ENCODE measurements around the gene TFAP2B.

The TFAP2B gene

DNA sequence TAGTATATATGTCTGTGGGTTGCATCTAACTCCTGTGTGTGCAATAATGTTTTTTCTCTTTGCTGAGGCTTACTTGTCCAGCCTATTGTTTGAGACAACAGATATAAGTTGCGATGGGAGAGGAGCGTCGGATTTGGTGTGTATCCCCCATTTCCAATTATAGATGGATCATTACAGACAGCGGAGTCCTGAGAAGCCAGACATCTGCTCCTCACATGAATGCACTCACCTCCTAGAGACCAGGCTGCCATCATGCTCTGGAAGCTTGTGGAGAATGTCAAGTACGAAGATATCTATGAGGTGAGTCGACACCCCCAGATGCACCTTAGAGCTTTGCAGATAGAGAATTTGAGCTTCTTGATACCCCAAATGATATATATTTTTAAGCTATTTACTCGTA lies at the start of gene TFAP2B:
TFAP2B (plus strand) TSS at position 199 of the 400 bp plus-strand sequence; CDS start at position 220, 21 bp downstream.
- no peak for DNase-seq (ENCODE audit: low read depth in 1 of 2, low spot score in 1 of 2)

DNA sequence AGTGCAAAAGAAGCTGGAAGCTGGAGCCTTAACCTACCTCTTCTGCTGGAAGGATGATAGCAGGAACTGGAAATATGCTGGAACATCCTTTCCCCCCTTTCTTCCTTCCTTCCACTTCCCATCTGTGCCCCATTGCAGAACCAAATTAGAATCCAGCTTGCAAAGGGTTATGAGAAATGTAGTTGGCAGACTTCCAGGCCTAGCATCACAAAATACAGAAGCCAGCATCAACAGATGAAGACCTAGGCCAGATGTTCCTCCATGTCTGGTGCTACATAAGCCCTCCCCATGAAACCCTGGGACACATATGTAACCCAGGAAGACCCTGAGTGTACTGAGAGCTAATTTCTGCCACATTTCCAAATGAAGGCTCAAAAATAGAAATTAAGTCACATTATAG lies 40.0 kb upstream of the TFAP2B start:
- DNase-seq (ENCODE audit: low read depth in 1 of 2, low spot score in 1 of 2), result no peak

DNA sequence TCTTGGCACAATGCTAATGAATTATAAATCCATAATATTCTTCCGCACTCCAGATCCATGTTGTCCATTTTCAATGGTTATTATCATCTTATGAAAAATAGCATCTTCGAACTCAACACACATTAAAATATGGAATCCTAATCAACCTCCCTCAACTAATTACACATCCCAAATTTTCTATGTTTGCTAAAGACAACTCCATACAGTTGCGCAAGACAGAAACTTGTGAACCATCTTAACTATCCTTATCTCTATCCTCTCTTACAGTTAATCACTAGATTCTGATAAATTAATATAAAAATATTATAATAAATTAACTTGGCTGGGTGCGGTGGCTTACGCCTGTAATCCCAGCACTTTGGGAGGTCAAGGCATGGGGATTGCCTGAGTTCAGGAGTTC lies 38.3 kb upstream of the TFAP2B start:
- DNase-seq (ENCODE audit: low read depth in 1 of 2, low spot score in 1 of 2), result no peak

DNA sequence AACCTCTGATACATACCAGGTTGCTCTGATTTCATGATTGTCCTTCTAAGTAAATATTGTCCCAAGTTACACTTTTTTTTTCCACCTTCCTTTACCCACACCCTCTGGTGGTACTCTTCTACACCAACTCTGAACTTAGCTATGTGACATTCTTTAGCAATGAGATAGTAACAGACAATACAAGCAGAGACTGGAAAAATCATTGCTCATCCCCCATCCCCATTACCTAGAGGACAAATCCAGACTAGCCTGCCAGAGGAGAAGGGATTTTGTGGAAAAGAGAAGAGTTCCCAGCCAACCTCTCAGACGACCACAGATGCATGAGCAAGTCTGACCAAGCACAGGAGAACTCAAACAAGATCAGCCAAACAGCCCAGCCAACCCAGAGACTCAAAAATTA lies 32.8 kb upstream of the TFAP2B start:
- DNase-seq (ENCODE audit: low read depth in 1 of 2, low spot score in 1 of 2), result no peak

DNA sequence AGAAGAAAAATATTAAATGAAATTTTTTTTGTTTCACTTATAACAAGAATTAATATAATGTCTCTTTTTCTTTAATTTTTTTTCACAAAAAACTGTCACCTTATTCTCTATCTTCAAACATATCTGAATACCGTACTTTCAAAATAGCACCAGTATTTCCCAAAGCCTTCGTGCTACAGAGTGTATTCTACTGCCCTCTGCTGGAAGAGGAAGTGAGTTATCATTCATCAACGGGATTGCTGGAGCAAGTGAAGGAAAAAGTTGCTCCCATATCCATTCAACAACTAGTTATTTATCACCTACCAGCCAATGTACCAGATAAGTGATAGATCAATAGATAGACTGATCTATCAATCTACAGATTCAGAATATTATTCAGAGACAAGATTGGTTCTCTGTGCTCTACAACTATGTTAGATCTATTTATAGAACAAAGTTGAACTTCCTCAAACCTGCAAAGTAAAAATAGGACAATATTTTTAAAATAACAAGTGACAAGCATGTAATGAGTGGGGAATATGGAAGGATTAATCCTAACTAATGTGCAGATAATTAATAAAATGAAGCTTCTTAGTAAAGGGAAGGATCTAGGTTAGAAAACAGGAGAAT lies 26.7 kb upstream of the TFAP2B start:
- no peak for DNase-seq (ENCODE audit: low read depth in 1 of 2, low spot score in 1 of 2)

DNA sequence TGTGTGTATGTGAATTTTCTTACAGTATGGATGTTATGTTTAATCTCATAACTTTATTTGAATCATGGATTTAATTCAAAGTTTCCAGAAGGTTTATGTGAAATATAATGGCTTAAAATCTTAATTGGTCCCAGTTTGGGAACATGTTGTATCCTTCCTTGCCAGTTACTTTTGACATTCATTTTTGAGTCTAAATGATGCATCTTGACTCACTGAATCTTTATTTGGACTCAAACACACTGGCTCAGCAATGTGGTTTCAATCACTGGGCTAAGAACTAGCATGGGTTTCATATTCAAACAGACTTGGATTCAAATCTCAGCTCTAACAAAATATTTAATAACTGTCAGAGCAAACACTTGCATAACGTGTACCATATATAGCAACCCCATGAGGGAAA lies 25.9 kb upstream of the TFAP2B start:
- DNase-seq (ENCODE audit: low read depth in 1 of 2, low spot score in 1 of 2), result no peak

DNA sequence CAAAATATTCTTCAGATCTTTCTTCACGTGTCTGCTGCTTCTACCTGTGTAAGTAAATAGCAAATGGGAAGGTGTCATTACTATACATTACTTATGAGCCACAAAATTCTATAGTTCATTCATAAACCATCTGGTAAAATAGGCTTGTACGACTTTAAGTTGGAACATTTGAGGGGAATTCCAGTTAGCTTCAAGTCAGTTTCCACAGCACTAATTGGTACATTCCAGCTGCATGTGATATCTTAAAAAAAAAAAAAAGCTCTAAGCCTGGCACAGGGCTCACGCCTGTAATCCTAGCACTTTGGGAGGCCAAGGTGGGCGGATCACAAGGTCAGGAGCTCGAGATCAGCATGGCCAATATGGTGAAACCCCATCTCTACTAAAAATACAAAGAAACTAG lies 23.1 kb upstream of the TFAP2B start:
- DNase-seq (ENCODE audit: low read depth in 1 of 2, low spot score in 1 of 2), result no peak

DNA sequence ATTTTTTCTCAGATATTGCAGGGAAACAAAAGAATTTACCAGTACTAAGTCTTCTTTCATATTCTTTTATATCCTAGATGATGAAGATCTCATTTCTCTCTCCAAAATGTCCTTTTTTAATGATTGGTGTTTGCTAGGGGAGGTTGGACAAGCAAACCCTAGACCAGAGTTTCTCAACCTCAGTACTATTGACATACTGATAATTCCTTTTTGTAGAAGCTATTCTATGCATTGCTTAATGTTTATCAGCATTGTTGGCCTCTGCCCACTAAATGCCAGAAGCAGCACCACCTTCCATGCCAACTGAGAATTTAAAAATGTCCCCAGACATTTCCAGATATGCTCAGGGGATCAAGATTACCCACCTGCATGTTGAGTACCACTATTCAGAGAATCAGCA lies 14.4 kb upstream of the TFAP2B start:
- no peak for DNase-seq (ENCODE audit: low read depth in 1 of 2, low spot score in 1 of 2)

DNA sequence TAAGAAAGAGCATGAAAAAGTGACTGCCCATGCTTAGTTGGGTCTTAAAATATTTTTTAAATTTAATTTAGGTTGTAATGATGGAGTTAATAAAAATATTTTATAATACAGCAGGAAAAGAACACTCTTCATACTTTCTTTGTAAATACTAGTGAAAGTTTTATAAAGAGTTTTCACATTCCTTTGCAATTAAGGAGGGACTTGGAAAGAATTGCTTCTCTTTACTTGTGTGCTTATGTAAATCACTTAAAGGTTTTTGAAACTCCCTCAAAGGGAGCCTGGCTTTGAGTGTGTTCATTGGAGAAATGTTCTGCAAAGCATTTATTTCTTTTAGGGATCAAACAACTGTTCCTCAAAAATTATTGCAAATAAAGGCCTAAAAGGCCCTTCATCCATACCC lies 11.6 kb upstream of the TFAP2B start:
- no peak for DNase-seq (ENCODE audit: low read depth in 1 of 2, low spot score in 1 of 2)

DNA sequence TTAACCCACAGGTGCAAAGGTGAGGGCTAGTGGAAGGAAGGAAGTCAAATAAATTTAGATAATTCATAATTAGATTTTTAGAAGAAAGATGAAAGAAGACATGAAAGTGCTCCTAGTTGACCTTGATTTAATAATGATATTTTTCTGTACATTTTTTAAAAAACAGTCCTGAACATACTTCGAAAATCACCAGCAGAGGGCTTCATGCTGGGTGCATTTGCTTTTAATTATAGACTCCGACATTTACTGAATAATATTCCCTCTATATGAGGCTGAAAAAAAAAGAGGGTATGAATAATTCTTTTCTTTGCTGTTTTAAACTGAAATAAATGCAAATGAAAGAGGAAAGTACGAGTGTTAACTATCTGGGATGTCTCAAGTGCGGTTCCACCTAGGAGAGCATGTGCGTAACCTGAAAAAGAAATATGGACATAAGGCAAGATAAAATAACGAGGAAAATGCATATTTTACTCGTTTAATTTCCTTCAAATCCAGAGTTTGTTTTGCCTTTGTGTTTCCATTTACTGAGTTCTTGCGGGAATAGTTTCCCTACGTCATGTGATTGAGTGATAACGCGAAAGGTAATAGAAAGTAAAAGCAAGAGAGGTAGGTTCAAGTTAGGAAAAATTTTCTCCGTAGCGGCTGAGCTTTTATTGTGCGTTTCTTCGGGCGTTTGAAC lies 3.1 kb upstream of the TFAP2B start:
- no peak for DNase-seq (ENCODE audit: low read depth in 1 of 2, low spot score in 1 of 2)

DNA sequence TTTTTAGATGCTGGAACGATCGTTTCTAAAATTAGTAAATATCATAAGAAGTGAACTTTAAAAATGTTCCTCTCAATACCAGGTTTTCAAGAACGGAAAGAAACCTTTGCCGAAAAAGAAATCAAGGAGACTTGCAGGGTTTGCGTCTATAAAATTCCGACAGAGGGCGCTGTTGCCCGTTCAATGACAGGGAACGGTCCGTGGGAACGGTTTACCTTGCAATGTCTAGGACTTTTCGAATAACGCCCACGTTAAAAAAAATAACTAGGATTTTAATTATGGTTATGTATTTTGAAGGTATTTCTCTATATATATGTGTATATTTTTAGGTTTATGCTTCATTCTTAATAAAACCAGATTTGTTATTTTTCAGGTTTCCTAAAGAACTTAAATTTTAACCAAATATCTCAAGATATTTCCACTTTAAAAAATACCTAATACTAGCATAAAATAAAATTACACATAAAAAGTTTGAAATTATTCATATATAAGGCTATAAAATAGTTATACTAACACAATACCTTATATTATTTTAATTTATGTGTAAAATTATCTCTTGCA lies 2.5 kb upstream of the TFAP2B start:
- DNase-seq (ENCODE audit: low read depth in 1 of 2, low spot score in 1 of 2), result peak in 1 of 2 donors; percentile 5

DNA sequence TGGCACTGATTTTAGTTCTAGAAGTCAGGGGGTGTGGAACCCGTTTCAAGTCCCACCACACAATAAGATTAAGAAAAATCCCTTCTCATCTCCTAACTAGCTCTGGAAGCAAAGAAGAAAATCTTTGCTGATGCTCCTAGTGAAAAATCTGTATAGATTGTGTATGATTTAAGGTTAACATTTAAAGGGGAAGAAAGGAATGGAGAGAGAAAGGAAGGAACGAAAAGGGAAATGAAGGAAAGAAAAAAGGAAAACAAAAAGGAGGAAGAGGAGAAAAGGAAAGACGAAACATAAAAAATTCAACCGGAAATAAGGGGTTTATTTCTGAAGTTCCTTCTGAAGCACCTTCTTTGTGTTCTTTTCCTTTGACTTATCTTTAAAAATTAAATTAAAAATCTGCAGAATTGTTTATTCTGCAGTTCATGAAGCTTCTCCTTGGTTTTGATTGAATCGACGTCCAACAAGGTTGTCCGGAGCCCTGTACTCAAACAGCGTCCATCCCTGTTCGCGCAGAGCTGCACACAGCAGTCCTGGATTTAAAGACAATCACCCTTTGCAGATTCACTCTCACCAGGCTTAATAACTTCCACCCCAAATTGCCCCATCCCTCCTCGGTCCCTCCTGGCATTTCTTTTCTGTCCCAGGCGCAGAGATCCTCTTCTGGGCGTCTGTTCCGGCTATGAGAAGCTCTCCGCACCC lies 1.6 kb upstream of the TFAP2B start:
- DNase-seq (ENCODE audit: low read depth in 1 of 2, low spot score in 1 of 2), result no peak

DNA sequence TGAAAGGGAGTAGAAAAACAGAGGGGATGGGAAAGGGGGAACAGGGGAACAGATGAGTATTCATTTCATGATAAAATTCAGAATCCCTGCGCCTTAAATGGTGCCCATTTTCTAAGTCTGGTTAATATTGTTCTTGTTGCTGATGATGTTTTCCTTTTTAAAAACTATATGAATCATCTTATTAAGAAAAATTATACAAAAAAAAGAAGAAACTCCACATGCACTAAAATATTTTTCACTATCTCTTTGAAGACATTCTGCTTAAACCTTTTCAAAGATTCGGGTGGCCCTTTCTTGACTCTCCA lies 1.1 kb upstream of the TFAP2B start:
- DNase-seq (ENCODE audit: low read depth in 1 of 2, low spot score in 1 of 2), result no peak

DNA sequence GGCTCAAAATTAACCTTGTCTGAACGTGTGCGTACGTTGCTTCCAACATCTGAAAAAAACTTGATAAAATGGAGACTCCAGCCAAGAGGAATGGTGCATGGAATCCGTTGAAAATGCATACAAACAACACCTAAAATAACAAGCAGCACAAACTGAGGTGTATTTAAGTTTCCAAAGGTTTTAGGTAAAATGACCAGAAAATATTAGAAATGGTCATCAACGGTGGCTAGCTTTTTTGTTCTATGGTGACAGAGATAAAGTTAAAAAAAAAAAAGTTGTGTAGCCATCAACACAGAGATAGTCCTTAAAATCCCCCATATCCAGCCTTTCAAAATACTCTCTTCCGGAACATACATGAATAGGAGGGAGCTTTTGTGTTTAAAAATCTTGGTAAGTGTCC lies 651 bp upstream of the TFAP2B start:
- DNase-seq (ENCODE audit: low read depth in 1 of 2, low spot score in 1 of 2), result no peak

DNA sequence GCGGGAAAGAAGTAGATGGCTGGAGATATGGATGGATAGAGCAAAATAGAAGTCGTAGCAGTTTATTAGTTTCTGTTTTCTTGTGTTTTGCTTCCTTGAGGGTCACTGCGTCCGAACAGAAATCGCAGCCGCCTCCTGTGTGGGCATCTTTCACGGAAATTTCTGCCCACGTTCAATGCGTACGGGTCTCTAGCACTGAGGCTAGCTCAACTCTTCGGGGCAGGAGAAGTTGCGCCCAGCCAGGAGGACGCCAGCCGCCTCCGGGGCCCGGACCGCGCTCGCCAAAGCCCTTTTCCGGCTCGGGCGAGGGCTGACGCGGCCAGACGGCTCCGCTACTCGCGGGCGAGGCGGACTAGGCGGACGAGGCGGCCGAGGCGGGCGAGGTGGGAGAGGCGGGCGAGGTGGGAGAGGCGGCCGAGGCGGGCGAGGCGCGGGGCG lies 814 bp downstream of the TFAP2B start:
- DNase-seq (ENCODE audit: low read depth in 1 of 2, low spot score in 1 of 2), result no peak

DNA sequence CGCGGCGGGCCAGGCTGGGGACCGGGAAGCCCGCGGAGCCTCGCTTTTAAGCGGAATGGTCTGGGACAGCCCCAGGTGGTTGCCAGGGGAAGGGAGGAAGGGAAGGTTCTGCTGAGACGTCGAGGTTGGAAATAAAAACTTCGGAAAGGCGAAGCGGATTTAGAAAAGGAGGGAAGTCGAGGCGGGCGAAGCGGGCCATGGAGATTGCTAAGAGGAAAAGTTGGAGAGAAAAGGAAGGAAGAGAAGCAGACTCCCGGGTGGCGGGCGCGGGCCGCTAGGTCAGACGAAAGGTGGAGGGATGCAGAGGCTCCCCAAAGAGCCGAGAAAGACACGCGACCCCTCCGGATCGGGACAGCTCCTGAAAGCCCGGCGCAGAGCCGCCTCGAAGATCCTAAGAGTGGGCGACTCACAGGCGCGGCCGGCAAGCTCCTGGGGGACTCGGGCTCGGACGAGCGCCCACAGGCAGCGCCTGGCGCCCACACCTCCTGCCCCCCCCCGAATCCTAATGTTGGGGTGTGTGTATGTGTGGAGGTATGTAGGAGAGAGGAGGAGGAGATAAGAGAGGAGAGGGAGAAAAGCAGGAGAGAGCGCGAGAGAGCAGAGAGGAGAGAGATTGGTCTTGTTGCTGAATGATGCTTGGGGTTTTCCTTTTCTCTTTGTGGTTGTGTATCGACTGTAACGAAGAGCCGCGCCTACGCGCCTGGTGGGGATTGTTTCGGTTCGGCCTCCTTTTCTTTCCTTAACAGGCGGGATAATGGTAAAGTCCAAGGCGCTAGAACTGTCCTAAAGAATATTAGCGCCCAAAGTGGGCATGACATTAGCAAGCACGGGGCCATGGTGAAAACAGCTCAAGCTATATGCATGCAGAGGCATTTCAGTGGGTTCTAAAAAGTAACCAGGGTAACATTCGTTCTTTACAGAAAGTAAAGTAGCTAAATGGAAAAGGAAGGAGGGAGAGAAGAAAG lies 1.5 kb downstream of the TFAP2B start:
- DNase-seq (ENCODE audit: low read depth in 1 of 2, low spot score in 1 of 2), result no peak

DNA sequence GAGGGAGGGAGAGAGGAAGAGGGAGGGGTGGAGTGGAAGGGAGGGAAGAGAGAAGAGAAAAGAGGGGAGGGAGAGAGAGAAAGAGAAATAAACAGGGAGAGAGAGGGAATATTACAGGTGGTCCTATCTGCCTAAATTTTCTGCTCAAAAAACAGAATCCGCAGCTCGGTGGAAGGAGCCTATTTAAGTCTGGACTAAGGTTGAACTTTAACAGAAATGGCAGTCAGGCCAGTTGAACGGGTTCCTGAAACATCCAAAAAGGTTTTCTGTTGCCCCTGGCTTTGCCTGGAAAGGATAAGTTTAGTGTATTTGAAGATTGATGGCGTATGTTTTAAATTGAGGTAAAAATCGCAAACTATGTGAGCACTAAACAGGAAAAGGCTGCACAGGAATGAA lies 2.2 kb downstream of the TFAP2B start:
- no peak for DNase-seq (ENCODE audit: low read depth in 1 of 2, low spot score in 1 of 2)

DNA sequence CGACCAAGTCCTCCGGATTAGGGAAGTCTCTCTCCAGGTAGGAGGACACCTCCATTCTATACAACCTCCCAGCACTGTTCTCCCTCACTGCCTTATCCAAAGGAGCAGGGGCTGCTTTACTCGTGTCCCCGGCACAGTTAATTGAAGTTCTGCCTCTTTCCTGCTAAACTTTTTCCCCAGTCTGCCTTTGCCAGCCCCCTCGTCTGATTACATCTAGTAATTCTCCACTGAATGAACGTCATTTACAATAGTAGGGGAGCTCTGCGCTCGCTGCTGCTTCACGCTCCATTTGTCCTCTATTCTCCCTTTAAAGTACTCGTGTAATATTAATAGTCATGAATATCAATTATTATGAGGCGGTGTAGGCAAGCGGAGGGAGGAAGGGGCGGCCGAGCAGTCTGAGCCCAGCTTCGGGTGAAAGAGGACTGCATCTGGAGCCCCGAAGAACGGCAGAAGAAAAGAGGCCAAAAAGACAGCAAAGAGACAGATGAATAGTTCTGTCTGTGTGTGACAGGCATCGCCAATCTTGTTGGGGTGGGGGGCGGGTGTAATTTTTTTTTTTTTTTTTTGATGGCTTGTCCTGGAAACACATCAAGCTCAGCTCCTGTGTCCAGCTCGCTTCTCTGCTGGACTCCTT lies 2.9 kb downstream of the TFAP2B start:
- DNase-seq (ENCODE audit: low read depth in 1 of 2, low spot score in 1 of 2), result no peak

DNA sequence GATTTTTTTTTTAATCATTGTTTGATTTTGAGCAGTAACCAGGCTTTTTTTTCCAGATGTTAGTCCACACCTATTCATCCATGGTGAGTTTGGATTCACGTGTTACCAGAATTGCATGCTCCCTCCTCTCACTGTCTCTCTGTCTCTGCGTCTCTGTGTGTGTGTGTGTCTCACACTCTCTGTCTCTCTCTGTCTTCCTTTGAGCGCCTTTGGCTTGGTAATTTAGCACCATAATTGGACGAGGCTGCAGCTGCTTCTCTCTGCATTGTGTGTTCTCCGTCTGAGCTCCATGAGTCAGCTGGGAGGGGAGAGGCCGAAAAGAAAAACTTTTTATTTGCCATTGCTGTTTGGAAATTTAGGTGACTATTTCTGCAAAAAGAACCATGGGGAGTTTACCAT lies 3.4 kb downstream of the TFAP2B start:
- no peak for DNase-seq (ENCODE audit: low read depth in 1 of 2, low spot score in 1 of 2)

DNA sequence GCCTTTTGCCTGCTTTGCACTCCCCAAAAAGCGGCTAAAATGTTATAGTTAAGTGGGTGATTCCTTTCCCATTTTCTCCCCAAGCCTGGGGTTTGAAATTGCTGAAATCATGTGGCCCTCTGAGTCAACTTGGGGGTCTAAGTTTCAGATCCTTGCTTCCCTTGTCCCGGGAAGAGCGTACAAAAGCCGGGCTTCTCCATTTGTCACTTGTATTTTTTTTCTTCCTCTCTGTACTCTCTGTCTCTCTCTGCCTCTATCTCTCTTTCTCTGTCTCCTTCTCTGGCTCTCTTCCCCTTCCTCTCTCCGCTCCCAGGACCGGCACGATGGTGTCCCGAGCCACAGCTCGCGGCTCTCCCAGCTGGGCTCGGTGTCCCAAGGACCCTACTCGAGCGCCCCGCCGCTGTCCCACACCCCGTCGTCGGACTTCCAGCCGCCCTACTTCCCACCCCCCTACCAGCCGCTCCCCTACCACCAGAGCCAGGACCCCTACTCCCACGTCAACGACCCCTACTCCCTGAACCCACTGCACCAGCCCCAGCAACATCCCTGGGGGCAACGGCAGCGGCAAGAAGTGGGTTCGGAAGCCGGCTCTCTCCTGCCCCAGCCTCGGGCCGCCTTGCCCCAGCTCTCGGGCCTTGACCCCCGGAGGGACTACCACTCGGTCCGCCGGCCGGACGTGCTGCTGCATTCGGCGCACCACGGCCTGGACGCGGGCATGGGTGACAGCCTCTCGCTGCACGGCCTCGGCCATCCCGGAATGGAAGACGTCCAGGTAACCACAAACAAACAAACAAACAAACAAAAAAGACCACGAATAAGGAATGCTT lies 4.6 kb downstream of the TFAP2B start:
- DNase-seq (ENCODE audit: low read depth in 1 of 2, low spot score in 1 of 2), result no peak
